Measurements from ENCODE around the gene NTN1. TPM values are rescaled to one million over a fixed set of nuclear protein-coding genes. Genes with fewer than 3 reads are reported as not detected.
A peak's percentile ranks its signal among the peaks of the same experiment; 100 is the strongest.

Gene NTN1
- total and polyA plus RNA-seq, 2 of the 4 experiments (the other 2 are of a cell fraction): under 0.01 to 0.07 TPM

- no peak overlapping the region for H2BK5ac ChIP-seq (ENCODE audit: low read depth, low read length, poor library complexity, severe bottlenecking)
- no peak overlapping the region for H2BK120ac ChIP-seq (ENCODE audit: low read depth, low read length)
- no peaks in the 10 kb centered on the region for H3K9me3 ChIP-seq (ENCODE audit: control insufficient read depth, insufficient read depth, low read length)
- H2AK9ac ChIP-seq (replicated peaks; ENCODE audit: low read depth, low read length, poor library complexity): no peak overlapping the region
- H4K91ac ChIP-seq (ENCODE audit: insufficient read depth, low read depth, low read length): no peak overlapping the region
- TF ChIP-seq MAFK (IDR thresholded peaks at IDR 0.05; ENCODE audit: low read depth, low read length) (no peak), MXI1 (IDR thresholded peaks at IDR 0.05; ENCODE audit: borderline replicate concordance, low read depth, low read length) (no peak), ELK1 (IDR thresholded peaks at IDR 0.05; ENCODE audit: borderline replicate concordance, low read depth, low read length) (no peak), RCOR1 (IDR thresholded peaks at IDR 0.05; ENCODE audit: insufficient replicate concordance, low read length) (no peak), CTCF (conservative IDR thresholded peaks at IDR 0.05; ENCODE audit: low read depth, low read length) (no peak)
- no peak for ATAC-seq (ENCODE audit: low read depth)
- no peak overlapping the region for H3K4ac ChIP-seq (ENCODE audit: low read depth, low read length)
- intact Hi-C loops (cut with micrococcal nuclease): no loop called here
- no peaks in the 10 kb centered on the region for H3K27me3 ChIP-seq (ENCODE audit: control insufficient read depth, insufficient read depth, low read length)
- no peak overlapping the region for H3K56ac ChIP-seq (ENCODE audit: extremely low read depth, insufficient read depth, low read length)
- H3K4me2 ChIP-seq (ENCODE audit: low read depth, low read length): no peak overlapping the region
- no TSS peak for BruUV-seq (replicated peaks)
- H4K20me1 ChIP-seq (ENCODE audit: insufficient read depth, low read length): no peaks in the 10 kb centered on the region
- no peak overlapping the region for H3K4me3 ChIP-seq (ENCODE audit: insufficient read depth, low read depth, low read length)
- peaks cover 8% of the 10 kb centered on the region; the same call in 1 of the 2 replicates for H3K4me1 ChIP-seq (ENCODE audit: control insufficient read depth, insufficient read depth, low read length)
- no peak overlapping the region for H3K14ac ChIP-seq (replicated peaks; ENCODE audit: low read depth, low read length)
- no peak overlapping the region for H3K23ac ChIP-seq (ENCODE audit: low read depth, low read length)
- ChIA-PET CTCF (interaction anchor here (0.5 kb wide), 1 partner anchor 105 kb away, joined by 3 read pairs; no protein-coding TSS in a partner anchor), POLR2A (ENCODE audit: unreplicated experiment) (interaction anchor here (0.5 kb wide), 1 partner anchor 253 kb away, joined by 5 read pairs; no protein-coding TSS in a partner anchor)
- in situ Hi-C loops (cut with MboI; ENCODE audit: low sequenced_read_pairs): no loop called here
- no peak overlapping the region for H2BK15ac ChIP-seq (ENCODE audit: low read depth, low read length)
- no peak overlapping the region for H3K27ac ChIP-seq (ENCODE audit: insufficient read depth, low read length)
- no peaks in the 10 kb centered on the region for H3K79me1 ChIP-seq (ENCODE audit: low read depth in 1 of 2, low read length in 2 of 2)
- peak overlapping the region; percentile 33 for H2AFZ ChIP-seq (replicated peaks; ENCODE audit: low read length, poor library complexity)
- no peak overlapping the region for H2BK20ac ChIP-seq (ENCODE audit: low read depth, low read length)
- H3K9ac ChIP-seq (ENCODE audit: low read depth, low read length): no peak overlapping the region
- H2AK5ac ChIP-seq (ENCODE audit: low read depth, low read length): no peak overlapping the region
- H4K5ac ChIP-seq (ENCODE audit: low read depth, low read length): no peak overlapping the region
- H3K18ac ChIP-seq (ENCODE audit: low read depth, low read length): no peak overlapping the region
- dilution Hi-C loops (cut with HindIII; ENCODE audit: low sequenced_read_pairs, unreplicated experiment): no loop called here
- H3K36me3 ChIP-seq (ENCODE audit: control insufficient read depth, insufficient read depth, low read length): no peaks in the 10 kb centered on the region
- no peak for DNase-seq
- no peak overlapping the region for H4K8ac ChIP-seq (ENCODE audit: low read depth in 2 of 2, low read length in 2 of 2)
- no peaks in the 10 kb centered on the region for H3K9me1 ChIP-seq (ENCODE audit: insufficient read depth, low read length)
- no CpG with 5 or more reads among the region's 7 CpGs for WGBS, 2 experiments (ENCODE audit: extremely low coverage in 2 of 2, insufficient read length in 1 of 2)
These were observed 203.2 kb downstream of the NTN1 start for GRCh38 chr17:9224485-9224884.
